ENCODE measurements around the gene DSG1. TPM values are rescaled to one million over a fixed set of nuclear protein-coding genes. Genes with fewer than 3 reads are reported as not detected.

Gene DSG1
- total and polyA plus RNA-seq, 4 donors = 0.13 to 2.9 (median 0.65) TPM

- TF ChIP-seq CTCF (IDR thresholded peaks at IDR 0.05; ENCODE audit: low read depth, low read length, missing input control) = no peak
Measured at GRCh38 chr18:31364190-31364589, 46.2 kb downstream of the DSG1 start (continued).

GRCh38 chr18:31369478-31369877 lies 51.5 kb downstream of the DSG1 start:
- TF ChIP-seq FOXA1 (IDR thresholded peaks at IDR 0.05) = no peak
- no peak for TF ChIP-seq HNF4G (IDR thresholded peaks at IDR 0.05)
- no peak for TF ChIP-seq REST (IDR thresholded peaks at IDR 0.05)
- no peak for TF ChIP-seq JUND (IDR thresholded peaks at IDR 0.05)
- TF ChIP-seq MAX (IDR thresholded peaks at IDR 0.05) = no peak
- TF ChIP-seq HNF4A (conservative IDR thresholded peaks at IDR 0.05) = no peak
- H3K27ac ChIP-seq (ENCODE audit: low read depth in 1 of 2, low read length in 2 of 2) = no peak overlapping the region
- DNase-seq (ENCODE audit: low spot score) = no peak
- no peak overlapping the region for H3K4me3 ChIP-seq (ENCODE audit: low read depth in 1 of 3, low read length in 3 of 3)
- no peak overlapping the region for H3K9ac ChIP-seq (ENCODE audit: low read depth in 1 of 2, low read length in 2 of 2)
- no peaks in the 10 kb centered on the region for H3K4me1 ChIP-seq (ENCODE audit: control insufficient read depth in 4 of 4, insufficient read depth in 4 of 4, low read length in 3 of 4)
- no peaks in the 10 kb centered on the region for H3K36me3 ChIP-seq (ENCODE audit: control insufficient read depth in 4 of 4, insufficient read depth in 3 of 4, low read depth in 1 of 4, low read length in 3 of 4)
- H3K27me3 ChIP-seq (ENCODE audit: control insufficient read depth in 4 of 4, insufficient read depth in 4 of 4, low read length in 3 of 4) = no peaks in the 10 kb centered on the region
- no peaks in the 10 kb centered on the region for H3K9me3 ChIP-seq (ENCODE audit: control insufficient read depth in 4 of 4, low read length in 3 of 4)

GRCh38 chr18:31371989-31372388 lies 54.0 kb downstream of the DSG1 start:
- Histone ChIP-seq H3K4me1 (ENCODE audit: control insufficient read depth in 4 of 4, insufficient read depth in 4 of 4, low read length in 3 of 4) (no peaks in the 10 kb centered on the region), H3K4me3 (ENCODE audit: low read depth in 1 of 3, low read length in 3 of 3) (no peak overlapping the region), H3K27me3 (ENCODE audit: control insufficient read depth in 4 of 4, insufficient read depth in 4 of 4, low read length in 3 of 4) (no peaks in the 10 kb centered on the region), H3K9ac (ENCODE audit: low read depth in 1 of 2, low read length in 2 of 2) (no peak overlapping the region), H3K27ac (ENCODE audit: low read depth in 1 of 2, low read length in 2 of 2) (no peak overlapping the region), H3K9me3 (ENCODE audit: control insufficient read depth in 4 of 4, low read length in 3 of 4) (no peaks in the 10 kb centered on the region), H3K36me3 (ENCODE audit: control insufficient read depth in 4 of 4, insufficient read depth in 3 of 4, low read depth in 1 of 4, low read length in 3 of 4) (no peaks in the 10 kb centered on the region)
- no peak for DNase-seq (ENCODE audit: low spot score)
- no peak for TF ChIP-seq FOXA1 (IDR thresholded peaks at IDR 0.05)
- TF ChIP-seq SP1 (IDR thresholded peaks at IDR 0.05) = no peak
- TF ChIP-seq TAF1 (conservative IDR thresholded peaks at IDR 0.05) = no peak
- TF ChIP-seq ATF3 (IDR thresholded peaks at IDR 0.05) = no peak
- TF ChIP-seq YY1 (IDR thresholded peaks at IDR 0.05) = no peak
- TF ChIP-seq FOXA2 (IDR thresholded peaks at IDR 0.05) = no peak
- TF ChIP-seq RXRA (IDR thresholded peaks at IDR 0.05) = no peak
- no peak for TF ChIP-seq EGR1 (IDR thresholded peaks at IDR 0.05; ENCODE audit: low read depth in 2 of 2)
- no peak for TF ChIP-seq REST (IDR thresholded peaks at IDR 0.05)
- TF ChIP-seq GABPA (IDR thresholded peaks at IDR 0.05 in 1 of 2, conservative IDR thresholded peaks at IDR 0.05 in 1 of 2) = no peak
- TF ChIP-seq HNF4A (conservative IDR thresholded peaks at IDR 0.05) = no peak
- no peak for TF ChIP-seq MAX (IDR thresholded peaks at IDR 0.05)
- no peak for TF ChIP-seq ZBTB33 (IDR thresholded peaks at IDR 0.05)
- no peak for TF ChIP-seq JUND (IDR thresholded peaks at IDR 0.05)
- no peak for TF ChIP-seq HNF4G (IDR thresholded peaks at IDR 0.05)
- TF ChIP-seq RAD21 (IDR thresholded peaks at IDR 0.05) = no peak
- no peak for TF ChIP-seq NR2F2 (IDR thresholded peaks at IDR 0.05)
